ENCODE data around the gene NANOS3. TPM values are rescaled to one million over a fixed set of nuclear protein-coding genes. Genes with fewer than 3 reads are reported as not detected.
A peak's percentile ranks its signal among the peaks of the same experiment; 100 is the strongest.

NANOS3 gene
- total and polyA plus RNA-seq, 4 donors = 1.0 to 2.5 TPM; not detected in 2

GRCh38 chr19:13880059-13881043, 3.4 kb downstream of the NANOS3 start:
- H3K27ac ChIP-seq (ENCODE audit: low read depth in 1 of 2, low read length in 2 of 2) = peak overlapping the region in 1 of 2 donors; percentile 4
- no peak overlapping the region for H3K4me3 ChIP-seq (ENCODE audit: low read length in 2 of 2)
- no peaks in the 10 kb centered on the region for H3K9me3 ChIP-seq (ENCODE audit: control insufficient read depth, low read length)
- DNase-seq (peak; percentile 99 to 100), ATAC-seq (ENCODE audit: low FRiP score) (peak; percentile 97)
- no peaks in the 10 kb centered on the region for H3K27me3 ChIP-seq (ENCODE audit: control insufficient read depth in 1 of 2, insufficient read depth in 2 of 2, low read length in 1 of 2)
- intact Hi-C loops (cut with DNase I) = loop anchor here (1.0 to 5.0 kb wide), 6 partner anchors 26 to 467 kb away; partner anchors contain the start of genes BRME1 (in 1 of the 2), CC2D1A (in 1 of the 2) and MISP3 (in 1 of the 2)
- H3K36me3 ChIP-seq (ENCODE audit: control insufficient read depth in 1 of 2, insufficient read depth in 2 of 2, low read length in 1 of 2) = no peaks in the 10 kb centered on the region
- H3K4me1 ChIP-seq (ENCODE audit: control insufficient read depth in 1 of 2, insufficient read depth in 2 of 2, low read length in 2 of 2) = no peaks in the 10 kb centered on the region
- 8% methylated on average over 33 to 34 of the region's 34 CpGs for WGBS, 2 donors

DNA sequence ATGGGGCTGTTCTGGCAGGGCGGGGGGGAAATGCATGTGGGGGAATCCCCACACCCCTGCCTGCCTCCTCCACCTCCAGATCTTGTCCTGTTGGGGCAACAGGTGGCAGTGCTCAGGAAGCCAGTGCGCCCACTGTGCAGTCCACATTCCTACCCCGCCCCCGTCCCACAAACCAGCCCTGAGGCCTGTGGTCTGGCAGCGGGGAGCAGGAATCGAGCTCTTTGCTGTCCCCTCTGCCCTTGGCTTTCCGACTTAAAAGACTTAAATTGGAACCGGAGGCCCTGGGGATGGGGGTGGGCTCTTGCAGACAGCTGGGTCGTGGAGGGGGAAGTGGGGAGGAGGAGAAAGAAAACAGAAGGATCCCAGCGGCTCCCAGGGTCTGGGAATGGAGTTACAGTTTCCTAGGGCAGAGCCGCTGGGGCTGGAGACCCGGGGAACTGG, 4.3 kb downstream of the NANOS3 start:
- H3K9me3 ChIP-seq (ENCODE audit: control insufficient read depth, low read length) = no peaks in the 10 kb centered on the region
- 66 to 71% methylated on average over 12 of the region's 12 CpGs for WGBS, 2 donors
- no peak for DNase-seq
- H3K36me3 ChIP-seq (ENCODE audit: control insufficient read depth in 1 of 2, insufficient read depth in 2 of 2, low read length in 1 of 2) = no peaks in the 10 kb centered on the region
- no peak for ATAC-seq (ENCODE audit: low FRiP score)
- no peaks in the 10 kb centered on the region for H3K4me1 ChIP-seq (ENCODE audit: control insufficient read depth in 1 of 2, insufficient read depth in 2 of 2, low read length in 2 of 2)
- H3K4me3 ChIP-seq (ENCODE audit: low read length in 2 of 2) = no peak overlapping the region
- intact Hi-C loops (cut with DNase I) = loop anchor here (2.0 to 5.0 kb wide), 3 partner anchors 176 to 466 kb away; partner anchors contain the start of gene MISP3 (in 1 of the 2)
- no peak overlapping the region for H3K27ac ChIP-seq (ENCODE audit: low read depth in 1 of 2, low read length in 2 of 2)
- no peaks in the 10 kb centered on the region for H3K27me3 ChIP-seq (ENCODE audit: control insufficient read depth in 1 of 2, insufficient read depth in 2 of 2, low read length in 1 of 2)

- Histone ChIP-seq H3K4me1 (ENCODE audit: control insufficient read depth in 1 of 2, insufficient read depth in 2 of 2, low read length in 2 of 2) (no peaks in the 10 kb centered on the region), H3K9me3 (ENCODE audit: control insufficient read depth, low read length) (no peaks in the 10 kb centered on the region), H3K27ac (ENCODE audit: low read depth in 1 of 2, low read length in 2 of 2) (no peak overlapping the region), H3K4me3 (ENCODE audit: low read length in 2 of 2) (no peak overlapping the region), H3K36me3 (ENCODE audit: control insufficient read depth in 1 of 2, insufficient read depth in 2 of 2, low read length in 1 of 2) (no peaks in the 10 kb centered on the region), H3K27me3 (ENCODE audit: control insufficient read depth in 1 of 2, insufficient read depth in 2 of 2, low read length in 1 of 2) (no peaks in the 10 kb centered on the region)
- ATAC-seq (ENCODE audit: low FRiP score) (no peak), DNase-seq (no peak)
- intact Hi-C loops (cut with DNase I) = loop anchor here (2.0 to 5.0 kb wide), 3 partner anchors 175 to 465 kb away; partner anchors contain the start of gene MISP3 (in 1 of the 2)
- WGBS, 2 donors = 71 to 75% methylated on average over 17 of the region's 17 CpGs
Observed at GRCh38 chr19:13881692-13882418, 4.9 kb downstream of the NANOS3 start.

GRCh38 chr19:13882419-13882795, 5.5 kb downstream of the NANOS3 start:
- intact Hi-C loops (cut with DNase I) = loop anchor here in 1 of 2 donors (5.0 kb wide), 2 partner anchors 175 to 465 kb away; no protein-coding TSS in a partner anchor
- no peak overlapping the region for H3K27ac ChIP-seq (ENCODE audit: low read depth in 1 of 2, low read length in 2 of 2)

GRCh38 chr19:13882836-13883235, 5.9 kb downstream of the NANOS3 start:
- Histone ChIP-seq H3K4me3 (ENCODE audit: low read length in 2 of 2) (no peak overlapping the region), H3K4me1 (ENCODE audit: control insufficient read depth in 1 of 2, insufficient read depth in 2 of 2, low read length in 2 of 2) (no peaks in the 10 kb centered on the region), H3K9me3 (ENCODE audit: control insufficient read depth, low read length) (no peaks in the 10 kb centered on the region), H3K27me3 (ENCODE audit: control insufficient read depth in 1 of 2, insufficient read depth in 2 of 2, low read length in 1 of 2) (no peaks in the 10 kb centered on the region), H3K27ac (ENCODE audit: low read depth in 1 of 2, low read length in 2 of 2) (no peak overlapping the region), H3K36me3 (ENCODE audit: control insufficient read depth in 1 of 2, insufficient read depth in 2 of 2, low read length in 1 of 2) (no peaks in the 10 kb centered on the region)
- ATAC-seq (ENCODE audit: low FRiP score) = no peak
- WGBS, 2 donors = 93 to 94% methylated on average over 12 of the region's 12 CpGs
- intact Hi-C loops (cut with DNase I) = loop anchor here in 1 of 2 donors (5.0 kb wide), 2 partner anchors 174 to 464 kb away; no protein-coding TSS in a partner anchor
- no peak for DNase-seq

More at GRCh38 chr19:13882419-13882795, 5.5 kb downstream of the NANOS3 start:
- no peaks in the 10 kb centered on the region for H3K36me3 ChIP-seq (ENCODE audit: control insufficient read depth in 1 of 2, insufficient read depth in 2 of 2, low read length in 1 of 2)
- no peak overlapping the region for H3K4me3 ChIP-seq (ENCODE audit: low read length in 2 of 2)
- WGBS, 2 donors = 87 to 92% methylated on average over 5 of the region's 5 CpGs
- ATAC-seq (ENCODE audit: low FRiP score) (no peak), DNase-seq (no peak)
- no peaks in the 10 kb centered on the region for H3K9me3 ChIP-seq (ENCODE audit: control insufficient read depth, low read length)
- H3K27me3 ChIP-seq (ENCODE audit: control insufficient read depth in 1 of 2, insufficient read depth in 2 of 2, low read length in 1 of 2) = no peaks in the 10 kb centered on the region
- H3K4me1 ChIP-seq (ENCODE audit: control insufficient read depth in 1 of 2, insufficient read depth in 2 of 2, low read length in 2 of 2) = no peaks in the 10 kb centered on the region

GRCh38 chr19:13883516-13884064, 6.7 kb downstream of the NANOS3 start:
- no peak overlapping the region for H3K27ac ChIP-seq (ENCODE audit: low read depth in 1 of 2, low read length in 2 of 2)
- H3K27me3 ChIP-seq (ENCODE audit: control insufficient read depth in 1 of 2, insufficient read depth in 2 of 2, low read length in 1 of 2) = no peaks in the 10 kb centered on the region
- no peaks in the 10 kb centered on the region for H3K9me3 ChIP-seq (ENCODE audit: control insufficient read depth, low read length)
- 87 to 91% methylated on average over 8 to 10 of the region's 10 CpGs for WGBS, 2 donors
- no peaks in the 10 kb centered on the region for H3K36me3 ChIP-seq (ENCODE audit: control insufficient read depth in 1 of 2, insufficient read depth in 2 of 2, low read length in 1 of 2)
- ATAC-seq (ENCODE audit: low FRiP score) (no peak), DNase-seq (no peak)
- no peak overlapping the region for H3K4me3 ChIP-seq (ENCODE audit: low read length in 2 of 2)
- H3K4me1 ChIP-seq (ENCODE audit: control insufficient read depth in 1 of 2, insufficient read depth in 2 of 2, low read length in 2 of 2) = no peaks in the 10 kb centered on the region
- intact Hi-C loops (cut with DNase I) = loop anchor here in 1 of 2 donors (5.0 kb wide), 2 partner anchors 174 to 464 kb away; no protein-coding TSS in a partner anchor

DNA sequence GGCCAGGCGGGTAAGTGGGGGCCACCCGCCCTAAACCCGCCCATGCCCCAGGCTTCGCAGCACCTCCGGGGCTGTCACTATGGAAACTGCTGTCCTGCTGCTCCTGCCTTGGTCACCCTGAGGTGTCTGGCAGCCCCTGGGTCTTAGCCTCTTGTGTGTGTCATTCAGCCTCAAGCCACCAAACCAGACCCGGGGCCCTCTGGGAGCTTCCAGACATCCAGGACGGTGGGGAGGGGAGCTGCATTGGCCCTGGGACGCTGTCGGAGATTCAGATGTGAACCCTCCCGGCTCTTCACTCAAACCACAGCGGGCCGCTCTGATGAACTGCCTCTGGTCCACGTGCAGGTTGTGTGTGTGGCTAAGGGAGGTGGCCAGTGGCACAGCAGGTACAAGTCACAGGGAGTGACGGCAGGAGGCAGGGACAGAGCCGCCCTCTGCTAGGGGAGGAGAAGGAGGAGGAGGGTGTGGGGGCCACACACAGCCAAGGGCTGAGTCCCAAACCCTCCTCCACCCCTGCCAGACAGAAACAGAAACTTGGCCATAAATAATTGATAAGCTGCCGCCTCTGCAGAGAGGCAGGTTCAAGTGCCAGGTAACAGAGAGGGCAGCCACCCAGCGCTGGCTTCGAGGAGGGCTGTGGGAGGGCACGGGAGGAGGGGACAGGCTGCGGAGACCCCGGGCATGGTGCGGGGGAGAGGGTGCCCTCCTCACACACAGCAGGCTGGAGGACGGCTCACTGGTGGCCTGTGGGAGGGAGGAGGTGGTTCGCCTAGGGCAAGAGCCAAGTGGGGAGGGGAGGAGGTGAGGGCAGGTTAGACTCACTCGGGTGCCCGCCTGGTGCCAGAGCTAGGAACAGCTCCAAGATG, 8.0 kb downstream of the NANOS3 start:
- ATAC-seq (ENCODE audit: low FRiP score) = no peak
- no peak for DNase-seq

More for the DNA sequence above, 8.0 kb downstream of the NANOS3 start:
- H3K27me3 ChIP-seq (ENCODE audit: control insufficient read depth in 1 of 2, insufficient read depth in 2 of 2, low read length in 1 of 2) = no peaks in the 10 kb centered on the region
- 32% methylated on average over 26 of the region's 26 CpGs for WGBS, 2 donors
- H3K27ac ChIP-seq (ENCODE audit: low read depth in 1 of 2, low read length in 2 of 2) = no peak overlapping the region
- no peaks in the 10 kb centered on the region for H3K36me3 ChIP-seq (ENCODE audit: control insufficient read depth in 1 of 2, insufficient read depth in 2 of 2, low read length in 1 of 2)
- no peaks in the 10 kb centered on the region for H3K4me1 ChIP-seq (ENCODE audit: control insufficient read depth in 1 of 2, insufficient read depth in 2 of 2, low read length in 2 of 2)
- intact Hi-C loops (cut with DNase I) = loop anchor here in 1 of 2 donors (5.0 kb wide), 2 partner anchors 172 to 462 kb away; no protein-coding TSS in a partner anchor
- no peaks in the 10 kb centered on the region for H3K9me3 ChIP-seq (ENCODE audit: control insufficient read depth, low read length)
- H3K4me3 ChIP-seq (ENCODE audit: low read length in 2 of 2) = no peak overlapping the region

Measured in aorta (tissue), 5 donors.